ENCODE data around the gene JADE2. TPM values are rescaled to one million over a fixed set of nuclear protein-coding genes. Genes with fewer than 3 reads are reported as not detected.

JADE2 gene
- total RNA-seq, 1 donor from 2014 or later: 25.2 TPM

DNA sequence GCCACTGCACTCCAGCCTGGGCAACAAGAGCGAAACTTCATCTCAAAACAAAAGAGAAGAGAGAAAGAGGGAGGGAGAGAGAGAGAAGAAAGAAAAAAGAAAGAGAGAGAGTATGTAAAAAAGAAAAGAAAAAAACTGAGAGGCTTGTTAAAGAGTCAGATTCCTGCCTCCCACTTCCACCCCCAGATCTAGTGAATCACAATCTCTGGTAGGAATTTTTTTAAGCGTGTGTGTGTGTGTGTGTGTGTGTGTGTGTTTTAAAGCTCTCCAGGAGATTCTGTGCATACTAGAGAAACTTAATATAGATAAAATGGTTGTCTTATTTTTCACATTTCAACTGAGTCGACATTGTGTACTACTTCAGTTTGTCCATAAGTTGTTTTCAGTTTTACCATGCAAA is 75.1 kb downstream of the JADE2 start:
- no peaks in the 10 kb centered on the region for H3K27me3 Mint-ChIP-seq (ENCODE audit: low read depth)
- H3K36me3 Mint-ChIP-seq: peaks cover 3% of the 10 kb centered on the region
- TF ChIP-seq, protein P1, sequence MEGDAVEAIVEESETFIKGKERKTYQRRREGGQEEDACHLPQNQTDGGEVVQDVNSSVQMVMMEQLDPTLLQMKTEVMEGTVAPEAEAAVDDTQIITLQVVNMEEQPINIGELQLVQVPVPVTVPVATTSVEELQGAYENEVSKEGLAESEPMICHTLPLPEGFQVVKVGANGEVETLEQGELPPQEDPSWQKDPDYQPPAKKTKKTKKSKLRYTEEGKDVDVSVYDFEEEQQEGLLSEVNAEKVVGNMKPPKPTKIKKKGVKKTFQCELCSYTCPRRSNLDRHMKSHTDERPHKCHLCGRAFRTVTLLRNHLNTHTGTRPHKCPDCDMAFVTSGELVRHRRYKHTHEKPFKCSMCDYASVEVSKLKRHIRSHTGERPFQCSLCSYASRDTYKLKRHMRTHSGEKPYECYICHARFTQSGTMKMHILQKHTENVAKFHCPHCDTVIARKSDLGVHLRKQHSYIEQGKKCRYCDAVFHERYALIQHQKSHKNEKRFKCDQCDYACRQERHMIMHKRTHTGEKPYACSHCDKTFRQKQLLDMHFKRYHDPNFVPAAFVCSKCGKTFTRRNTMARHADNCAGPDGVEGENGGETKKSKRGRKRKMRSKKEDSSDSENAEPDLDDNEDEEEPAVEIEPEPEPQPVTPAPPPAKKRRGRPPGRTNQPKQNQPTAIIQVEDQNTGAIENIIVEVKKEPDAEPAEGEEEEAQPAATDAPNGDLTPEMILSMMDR (IDR thresholded peaks at IDR 0.05; ENCODE audit: unreplicated experiment): no peak
- H3K27ac Mint-ChIP-seq: no peak overlapping the region
- peaks cover 3% of the 10 kb centered on the region for H3K9me3 Mint-ChIP-seq
- no peak overlapping the region for H3K4me3 Mint-ChIP-seq
- H3K4me1 Mint-ChIP-seq: no peaks in the 10 kb centered on the region
- no peak for DNase-seq (ENCODE audit: low spot score in 2 of 2, unreplicated experiment in 2 of 2)

DNA sequence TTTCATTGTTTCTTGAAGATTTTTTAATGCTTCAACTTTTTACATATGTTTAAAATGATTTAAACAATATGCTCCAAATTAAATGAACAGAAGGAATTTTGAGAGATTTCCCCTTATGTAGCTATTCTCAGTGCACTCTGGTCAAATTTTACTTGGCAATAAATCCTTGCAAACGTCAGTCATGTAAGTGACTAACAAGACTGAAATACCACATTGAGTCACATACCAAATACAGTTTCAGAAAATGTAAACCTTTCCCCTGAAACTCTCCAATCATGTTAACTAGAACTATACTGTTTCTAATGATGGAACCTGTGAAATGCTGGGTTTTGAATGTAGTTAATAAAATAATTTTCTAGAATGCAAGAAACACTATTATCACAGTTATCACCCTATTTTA is 77.6 kb downstream of the JADE2 start:
- H3K27ac Mint-ChIP-seq: no peak overlapping the region
- H3K4me3 Mint-ChIP-seq: no peak overlapping the region
- H3K27me3 Mint-ChIP-seq (ENCODE audit: low read depth): no peaks in the 10 kb centered on the region
- H3K9me3 Mint-ChIP-seq: no peaks in the 10 kb centered on the region
- no peaks in the 10 kb centered on the region for H3K4me1 Mint-ChIP-seq
- no peak for DNase-seq (ENCODE audit: low spot score in 2 of 2, unreplicated experiment in 2 of 2)
- TF ChIP-seq, protein P1 (IDR thresholded peaks at IDR 0.05; ENCODE audit: unreplicated experiment): no peak
- H3K36me3 Mint-ChIP-seq: peaks cover 15% of the 10 kb centered on the region

DNA sequence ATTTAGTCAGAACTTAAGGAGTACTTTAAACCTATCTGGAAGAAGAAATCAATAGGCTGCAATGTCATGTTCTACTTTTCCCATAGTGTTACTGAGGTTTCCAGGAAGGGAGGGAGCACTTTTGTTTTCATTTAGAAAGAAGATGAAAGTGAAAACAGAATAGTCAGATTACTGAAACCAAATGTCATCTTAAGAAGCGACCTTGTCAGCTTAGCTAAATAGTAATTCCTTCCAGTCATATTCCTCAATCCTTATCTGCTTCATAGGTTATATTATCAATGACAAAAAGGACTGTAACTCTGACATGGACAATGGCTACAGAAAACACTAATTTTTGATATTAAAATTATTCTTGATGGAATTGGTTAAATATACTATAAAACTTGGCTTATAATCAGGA is 79.4 kb downstream of the JADE2 start:
- TF ChIP-seq, protein P1 (IDR thresholded peaks at IDR 0.05; ENCODE audit: unreplicated experiment): no peak
- Mint-ChIP-seq H3K36me3 (peaks cover 23% of the 10 kb centered on the region), H3K4me1 (no peaks in the 10 kb centered on the region), H3K4me3 (no peak overlapping the region), H3K27me3 (ENCODE audit: low read depth) (no peaks in the 10 kb centered on the region), H3K27ac (no peak overlapping the region), H3K9me3 (no peaks in the 10 kb centered on the region)
- no peak for DNase-seq (ENCODE audit: low spot score in 2 of 2, unreplicated experiment in 2 of 2)

DNA sequence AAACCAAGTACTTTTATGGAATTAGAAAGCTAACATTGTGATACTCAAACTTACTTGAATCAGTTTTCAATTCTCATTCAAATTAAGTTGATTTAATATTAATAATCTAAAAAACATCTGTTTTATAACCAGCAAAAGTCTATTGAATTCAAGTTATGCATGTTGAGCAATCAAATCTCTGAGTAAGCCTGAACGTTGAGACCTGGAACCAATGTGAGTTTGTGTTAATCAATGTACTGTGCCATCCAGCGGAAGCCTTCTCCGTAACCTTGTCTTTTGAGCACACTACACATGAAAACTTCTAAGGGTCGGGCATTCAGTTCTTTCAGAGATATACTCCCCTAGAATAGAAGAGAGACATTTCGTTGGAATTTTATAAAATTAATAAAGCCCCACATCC is 81.3 kb downstream of the JADE2 start:
- H3K9me3 Mint-ChIP-seq: no peaks in the 10 kb centered on the region
- no peaks in the 10 kb centered on the region for H3K4me1 Mint-ChIP-seq
- no peak for DNase-seq (ENCODE audit: low spot score in 2 of 2, unreplicated experiment in 2 of 2)
- TF ChIP-seq, protein P1 (IDR thresholded peaks at IDR 0.05; ENCODE audit: unreplicated experiment): no peak
- H3K27me3 Mint-ChIP-seq (ENCODE audit: low read depth): no peaks in the 10 kb centered on the region
- H3K4me3 Mint-ChIP-seq: no peak overlapping the region
- H3K36me3 Mint-ChIP-seq: peaks cover 29% of the 10 kb centered on the region
- no peak overlapping the region for H3K27ac Mint-ChIP-seq

DNA sequence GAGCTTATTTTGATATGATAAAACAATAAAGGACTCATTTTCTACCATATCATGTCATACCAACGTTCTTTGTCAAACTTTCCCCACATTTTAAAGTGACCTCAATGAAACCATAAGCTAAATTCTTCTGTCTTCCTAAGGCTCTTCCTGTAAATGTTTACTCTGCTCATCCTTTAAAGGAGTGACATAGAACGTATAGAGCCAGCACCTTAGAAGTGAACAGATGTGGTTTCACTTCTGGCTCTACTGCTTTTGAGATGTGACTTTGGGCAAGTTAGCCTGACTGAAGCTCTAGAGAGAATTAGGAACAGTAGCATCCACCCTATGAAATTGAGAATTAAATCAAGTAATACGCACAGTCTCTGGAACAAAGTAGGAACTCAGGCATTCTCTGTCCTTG is 83.1 kb downstream of the JADE2 start:
- TF ChIP-seq, protein P1 (IDR thresholded peaks at IDR 0.05; ENCODE audit: unreplicated experiment): no peak
- no peaks in the 10 kb centered on the region for H3K27me3 Mint-ChIP-seq (ENCODE audit: low read depth)
- H3K4me3 Mint-ChIP-seq: no peak overlapping the region
- peaks cover 36% of the 10 kb centered on the region for H3K36me3 Mint-ChIP-seq
- no peaks in the 10 kb centered on the region for H3K9me3 Mint-ChIP-seq
- no peak for DNase-seq (ENCODE audit: low spot score in 2 of 2, unreplicated experiment in 2 of 2)
- H3K27ac Mint-ChIP-seq: no peak overlapping the region
- no peaks in the 10 kb centered on the region for H3K4me1 Mint-ChIP-seq

DNA sequence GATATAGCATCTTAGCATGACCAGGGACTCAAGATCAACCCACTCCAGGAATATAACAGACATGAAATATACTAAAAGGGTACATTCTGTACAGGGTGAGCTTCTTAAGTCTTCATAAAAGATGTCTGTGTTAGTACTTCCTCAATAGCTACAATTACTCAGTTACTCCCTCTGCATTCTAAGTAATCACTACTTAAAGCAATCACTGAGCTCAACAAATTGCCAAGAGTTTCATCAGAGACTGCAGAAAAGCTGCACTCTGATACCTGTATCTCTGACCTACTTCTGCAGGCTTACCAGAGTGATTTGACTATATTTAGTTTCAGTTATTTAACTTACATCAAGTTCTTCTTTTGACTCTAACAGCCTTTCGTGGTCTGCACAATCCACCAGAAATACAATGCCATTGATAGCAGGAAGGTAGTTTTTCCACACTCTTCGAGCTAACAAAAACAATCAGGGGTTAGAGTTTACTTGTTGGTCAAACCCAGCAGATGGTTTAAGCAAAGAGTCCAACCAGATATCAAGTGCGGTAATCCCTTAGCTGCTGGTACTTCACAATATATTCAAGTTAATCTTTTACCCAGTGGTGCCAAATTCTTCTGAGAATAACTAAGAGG is 83.9 kb downstream of the JADE2 start:
- TF ChIP-seq, protein P1 (IDR thresholded peaks at IDR 0.05; ENCODE audit: unreplicated experiment): no peak
- H3K27ac Mint-ChIP-seq: no peak overlapping the region
- no peak overlapping the region for H3K4me3 Mint-ChIP-seq
- H3K4me1 Mint-ChIP-seq: no peaks in the 10 kb centered on the region
- H3K36me3 Mint-ChIP-seq: peaks cover 40% of the 10 kb centered on the region
- no peak for DNase-seq (ENCODE audit: low spot score in 2 of 2, unreplicated experiment in 2 of 2)
- no peaks in the 10 kb centered on the region for H3K27me3 Mint-ChIP-seq (ENCODE audit: low read depth)
- H3K9me3 Mint-ChIP-seq: no peaks in the 10 kb centered on the region
